Panc1 (cell line): ENCODE results near the gene LYPLA2. TPM values are rescaled to one million over a fixed set of nuclear protein-coding genes. Genes with fewer than 3 reads are reported as not detected.

Experiments used
- ATAC-seq: fragments of 200-7000 bp; cut with Tn5 transposase; 2 replicates; pipeline ENCODE4 v1.9.1; 2020; ENCODE audit warnings: mild to moderate bottlenecking, moderate library complexity
- BruUV-seq: library from RNA; stranded (reverse); fragments of 400-500 nt; replicated peaks from 2 replicates; lab custom pipeline; 2021; lab: Mats Ljungman, UMichigan
- CTCF ChIA-PET: fragments of 300-600 bp; sonication (Branson Sonifier 250); formaldehyde crosslinking; loops from one replicate; lab custom pipeline; 2022; ENCODE audit warnings: antibody characterized with exemption; lab: Charles Lee
- POLR2A ChIA-PET: fragments of 300-600 bp; sonication (Branson Sonifier 250); formaldehyde crosslinking; loops from one replicate; lab custom pipeline; 2022; ENCODE audit warnings: antibody characterized with exemption; lab: Charles Lee
- DNase-seq: peaks from one replicate; pipeline ENCODE4 v3.0.0-alpha.2; 2010; ENCODE audit warnings: low read depth, low spot score
- H3K27ac ChIP-seq: 2 replicates; pipeline ENCODE4 v1.5.1; 2011; ENCODE audit warnings: mild to moderate bottlenecking, low read length, inconsistent platforms
- H3K27me3 ChIP-seq: fragments of 200-500 bp; sonication (Bioruptor generic); 2 replicates; pipeline ENCODE4 v1.6.0; 2014; ENCODE audit warnings: low read length, inconsistent platforms; ENCODE audit not compliant: control insufficient read depth, insufficient read depth
- H3K36me3 ChIP-seq: fragments of 200-500 bp; sonication (Bioruptor generic); 2 replicates; pipeline ENCODE4 v1.5.1; 2014; ENCODE audit warnings: inconsistent platforms, mild to moderate bottlenecking, low read length, moderate library complexity; ENCODE audit not compliant: control insufficient read depth, insufficient read depth
- H3K4me1 ChIP-seq: 2 replicates; pipeline ENCODE4 v1.5.1; 2011; ENCODE audit warnings: inconsistent platforms, mild to moderate bottlenecking, low read length, moderate library complexity; ENCODE audit not compliant: control insufficient read depth, insufficient read depth
- H3K4me3 ChIP-seq, 2 experiments: 2 replicates each; pipeline ENCODE4 v1.5.1; 2011 to 2012; ENCODE audit warnings: low read depth in 2 of 2, low read length in 2 of 2, mild to moderate bottlenecking in 2 of 2, inconsistent platforms in 1 of 2, moderate library complexity in 1 of 2
- H3K9me3 ChIP-seq: fragments of 200-500 bp; sonication (Bioruptor generic); 2 replicates; pipeline ENCODE4 v1.5.1; 2014; ENCODE audit warnings: low read depth, mild to moderate bottlenecking, inconsistent platforms, low read length, moderate library complexity; ENCODE audit not compliant: control insufficient read depth, insufficient read depth
- CTCF ChIP-seq: fragments of 450-650 bp; IDR thresholded peaks from 2 replicates; pipeline ENCODE4 v1.5.1; 2017; ENCODE audit warnings: mild to moderate bottlenecking
- POLR2AphosphoS5 ChIP-seq: IDR thresholded peaks from 2 replicates; pipeline ENCODE4 v1.6.1; 2012; ENCODE audit warnings: mild to moderate bottlenecking, low read depth, low read length, moderate library complexity
- SIN3A ChIP-seq: IDR thresholded peaks from 2 replicates; pipeline ENCODE4 v1.6.1; 2012; ENCODE audit warnings: low read depth, mild to moderate bottlenecking, low read length, moderate library complexity, borderline replicate concordance; ENCODE audit not compliant: insufficient read depth
- TCF7L2 ChIP-seq: IDR thresholded peaks from 2 replicates; pipeline ENCODE4 v1.6.1; 2011; ENCODE audit warnings: mild to moderate bottlenecking, low read depth, low read length, inconsistent platforms
- in situ Hi-C: cut with HindIII; loops from 2 replicates; pipeline ENCODE4 v1.10.0; 2016; ENCODE audit warnings: low sequenced_read_pairs, low pct_unique_long_range_greater_than_20kb
- intact Hi-C: fragments of 100-400 bp; cut with micrococcal nuclease; formaldehyde crosslinking; loops from one replicate; pipeline ENCODE4 v1.10.0; 2022; ENCODE audit not compliant: unreplicated experiment
- total RNA-seq: library from RNA; stranded (reverse); gene quantifications from one replicate; pipeline ENCODE4 v1.2.1, GENCODE V29; 2021; ENCODE audit not compliant: unreplicated experiment
- TF ChIP-seq, protein P1 (sequence below), 2 experiments: IDR thresholded peaks; 2 replicates each; pipeline ENCODE4 v1.6.1; 2011 to 2012; ENCODE audit warnings: low read depth in 2 of 2, control low read depth in 1 of 2, low read length in 1 of 2, mild to moderate bottlenecking in 1 of 2, moderate library complexity in 1 of 2; ENCODE audit not compliant: insufficient read depth in 1 of 2

Gene LYPLA2
- total RNA-seq, 1 experiment from 2014 or later: 82.9 TPM

GRCh38 chr1:23751815-23752200, 39.1 kb upstream of the LYPLA2 start:
- intact Hi-C loops: no loop called here
- ChIA-PET CTCF (interaction anchor here (0.6 to 0.7 kb wide), 2 partner anchors 8 to 165 kb away, joined by 3 read pairs; partner anchors contain the start of gene ELOA), POLR2A (interaction anchor here (0.6 kb wide), 1 partner anchor 27 kb away, joined by 3 read pairs; the partner anchor contains the start of gene PITHD1)
- BruUV-seq: no TSS peak
- ATAC-seq (no peak), DNase-seq (no peak)
- peaks cover 42% of the 10 kb centered on the region for H3K36me3 ChIP-seq
- TF ChIP-seq POLR2AphosphoS5 (no peak), SIN3A (no peak), TCF7L2 (no peak), CTCF (no peak)
- TF ChIP-seq, protein P1, sequence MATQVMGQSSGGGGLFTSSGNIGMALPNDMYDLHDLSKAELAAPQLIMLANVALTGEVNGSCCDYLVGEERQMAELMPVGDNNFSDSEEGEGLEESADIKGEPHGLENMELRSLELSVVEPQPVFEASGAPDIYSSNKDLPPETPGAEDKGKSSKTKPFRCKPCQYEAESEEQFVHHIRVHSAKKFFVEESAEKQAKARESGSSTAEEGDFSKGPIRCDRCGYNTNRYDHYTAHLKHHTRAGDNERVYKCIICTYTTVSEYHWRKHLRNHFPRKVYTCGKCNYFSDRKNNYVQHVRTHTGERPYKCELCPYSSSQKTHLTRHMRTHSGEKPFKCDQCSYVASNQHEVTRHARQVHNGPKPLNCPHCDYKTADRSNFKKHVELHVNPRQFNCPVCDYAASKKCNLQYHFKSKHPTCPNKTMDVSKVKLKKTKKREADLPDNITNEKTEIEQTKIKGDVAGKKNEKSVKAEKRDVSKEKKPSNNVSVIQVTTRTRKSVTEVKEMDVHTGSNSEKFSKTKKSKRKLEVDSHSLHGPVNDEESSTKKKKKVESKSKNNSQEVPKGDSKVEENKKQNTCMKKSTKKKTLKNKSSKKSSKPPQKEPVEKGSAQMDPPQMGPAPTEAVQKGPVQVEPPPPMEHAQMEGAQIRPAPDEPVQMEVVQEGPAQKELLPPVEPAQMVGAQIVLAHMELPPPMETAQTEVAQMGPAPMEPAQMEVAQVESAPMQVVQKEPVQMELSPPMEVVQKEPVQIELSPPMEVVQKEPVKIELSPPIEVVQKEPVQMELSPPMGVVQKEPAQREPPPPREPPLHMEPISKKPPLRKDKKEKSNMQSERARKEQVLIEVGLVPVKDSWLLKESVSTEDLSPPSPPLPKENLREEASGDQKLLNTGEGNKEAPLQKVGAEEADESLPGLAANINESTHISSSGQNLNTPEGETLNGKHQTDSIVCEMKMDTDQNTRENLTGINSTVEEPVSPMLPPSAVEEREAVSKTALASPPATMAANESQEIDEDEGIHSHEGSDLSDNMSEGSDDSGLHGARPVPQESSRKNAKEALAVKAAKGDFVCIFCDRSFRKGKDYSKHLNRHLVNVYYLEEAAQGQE (IDR thresholded peaks at IDR 0.05; ENCODE audit: insufficient read depth in 1 of 2, low read depth in 2 of 2, low read length in 1 of 2): no peak
- no peak overlapping the region for H3K4me3 ChIP-seq
- 0 out of 2 replicates have a peak, but pooled peaks cover 7% of the 10 kb centered on the region for H3K4me1 ChIP-seq
- H3K27me3 ChIP-seq: no peaks in the 10 kb centered on the region
- in situ Hi-C loops: no loop called here
- H3K27ac ChIP-seq: no peak overlapping the region
- H3K9me3 ChIP-seq: no peaks in the 10 kb centered on the region

DNA sequence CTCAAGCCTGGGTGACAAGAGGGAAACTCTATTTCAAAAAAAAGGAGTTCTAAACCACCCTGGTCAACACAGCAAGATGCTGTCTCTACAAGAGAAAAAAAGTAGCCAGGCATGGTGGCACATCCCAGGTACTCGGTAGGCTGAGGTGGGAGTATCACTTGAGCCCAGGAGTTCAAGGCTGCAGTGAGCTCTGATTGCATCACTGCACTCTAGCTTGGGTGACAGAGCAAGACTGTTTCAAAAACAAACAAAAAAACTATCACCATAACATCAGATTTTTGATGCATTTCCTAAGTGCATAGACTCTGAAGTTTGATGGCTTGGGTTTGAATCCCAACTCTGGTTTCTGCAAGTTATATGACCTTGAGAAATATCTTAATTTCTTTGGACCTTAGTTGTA, 38.0 kb upstream of the LYPLA2 start:
- TF ChIP-seq SIN3A (no peak), POLR2AphosphoS5 (no peak), CTCF (no peak), TCF7L2 (no peak)
- TF ChIP-seq, protein P1 (IDR thresholded peaks at IDR 0.05; ENCODE audit: insufficient read depth in 1 of 2, low read depth in 2 of 2, low read length in 1 of 2): no peak
- ATAC-seq (no peak), DNase-seq (no peak)
- H3K27me3 ChIP-seq: no peaks in the 10 kb centered on the region
- peaks cover 44% of the 10 kb centered on the region for H3K36me3 ChIP-seq
- no peak overlapping the region for H3K27ac ChIP-seq
- intact Hi-C loops: no loop called here
- no peak overlapping the region for H3K4me3 ChIP-seq
- H3K4me1 ChIP-seq: no peaks in the 10 kb centered on the region
- CTCF ChIA-PET: no interaction called here
- BruUV-seq: no TSS peak
- in situ Hi-C loops: no loop called here
- no peaks in the 10 kb centered on the region for H3K9me3 ChIP-seq
- POLR2A ChIA-PET: no interaction called here
